A204.1 (cell line): Measurements from ENCODE around the gene NAT8L.
"Not testable (repeated sequence)": the region's sequence is repeated elsewhere in the genome, so short reads cannot be mapped to it uniquely, and the experiment has no call there.

ENCODE experiments used
- FAIRE-seq: peaks from 2 replicates; lab custom pipeline; 2012; peaks lifted over from hg19 to GRCh38; lab: Jason Lieb, UNC

Gene NAT8L

GRCh38 chr4:2059046-2059725 lies at the start of gene NAT8L:
NAT8L (plus strand) TSS chr4:2059327; CDS start chr4:2059512, 185 bp downstream.
- no peak for FAIRE-seq

- no peak for FAIRE-seq
Observed at GRCh38 chr4:2009651-2010233, 49.4 kb upstream of the NAT8L start.

GRCh38 chr4:2011583-2011982 lies 47.5 kb upstream of the NAT8L start:
- FAIRE-seq, result no peak

- FAIRE-seq, result no peak
Observed at GRCh38 chr4:2015008-2015407, 44.1 kb upstream of the NAT8L start.

GRCh38 chr4:2021358-2022018 lies 37.6 kb upstream of the NAT8L start:
- not testable (repeated sequence) for FAIRE-seq

GRCh38 chr4:2024683-2025082 lies 34.4 kb upstream of the NAT8L start:
- FAIRE-seq, result no peak

GRCh38 chr4:2025817-2026216 lies 33.3 kb upstream of the NAT8L start:
- no peak for FAIRE-seq

- FAIRE-seq, result not testable (repeated sequence)
Observed at GRCh38 chr4:2027120-2027519, 32.0 kb upstream of the NAT8L start.

GRCh38 chr4:2031161-2031560 lies 28.0 kb upstream of the NAT8L start:
- FAIRE-seq, result not testable (repeated sequence)

GRCh38 chr4:2036327-2036726 lies 22.8 kb upstream of the NAT8L start:
- no peak for FAIRE-seq

GRCh38 chr4:2036866-2037265 lies 22.3 kb upstream of the NAT8L start:
- no peak for FAIRE-seq

- no peak for FAIRE-seq
Observed at GRCh38 chr4:2040391-2041238, 18.5 kb upstream of the NAT8L start.

- FAIRE-seq, result no peak
Observed at GRCh38 chr4:2041239-2042130, 17.6 kb upstream of the NAT8L start.

GRCh38 chr4:2042204-2042946 lies 16.8 kb upstream of the NAT8L start:
- no peak for FAIRE-seq

GRCh38 chr4:2042947-2043395 lies 16.2 kb upstream of the NAT8L start:
- no peak for FAIRE-seq

- no peak for FAIRE-seq
Observed at GRCh38 chr4:2043396-2044118, 15.6 kb upstream of the NAT8L start.

GRCh38 chr4:2044119-2044485 lies 15.0 kb upstream of the NAT8L start:
- no peak for FAIRE-seq

GRCh38 chr4:2044542-2045517 lies 14.3 kb upstream of the NAT8L start:
- FAIRE-seq, result no peak

GRCh38 chr4:2045518-2045951 lies 13.6 kb upstream of the NAT8L start:
- no peak for FAIRE-seq
